ENCODE data around the gene OR2A2. TPM values are rescaled to one million over a fixed set of nuclear protein-coding genes. Genes with fewer than 3 reads are reported as not detected.
"Not testable (repeated sequence)": the region's sequence is repeated elsewhere in the genome, so short reads cannot be mapped to it uniquely, and the experiment has no call there.

The OR2A2 gene, protein sequence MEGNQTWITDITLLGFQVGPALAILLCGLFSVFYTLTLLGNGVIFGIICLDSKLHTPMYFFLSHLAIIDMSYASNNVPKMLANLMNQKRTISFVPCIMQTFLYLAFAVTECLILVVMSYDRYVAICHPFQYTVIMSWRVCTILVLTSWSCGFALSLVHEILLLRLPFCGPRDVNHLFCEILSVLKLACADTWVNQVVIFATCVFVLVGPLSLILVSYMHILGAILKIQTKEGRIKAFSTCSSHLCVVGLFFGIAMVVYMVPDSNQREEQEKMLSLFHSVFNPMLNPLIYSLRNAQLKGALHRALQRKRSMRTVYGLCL
- not detected in 2 replicates for total RNA-seq (2014; rRNA removed; shearing (Covaris generic))

DNA sequence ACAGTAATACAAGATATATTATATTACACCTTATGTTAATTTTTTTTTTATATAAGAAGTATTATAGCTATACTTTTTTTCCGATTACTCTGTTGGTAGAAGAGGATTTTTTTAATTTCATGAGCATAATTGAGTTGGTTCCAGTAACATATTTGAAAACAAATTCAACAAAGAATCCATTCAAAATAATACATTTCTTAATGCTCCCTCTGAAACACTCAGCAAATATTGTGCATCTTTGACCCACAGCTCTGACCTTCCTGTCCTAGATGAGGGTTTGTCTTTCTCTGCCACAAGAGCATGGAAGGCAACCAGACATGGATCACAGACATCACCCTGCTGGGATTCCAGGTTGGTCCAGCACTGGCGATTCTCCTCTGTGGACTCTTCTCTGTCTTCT is at the start of gene OR2A2:
TSS of gene OR2A2 (plus strand) at position 301 of the 400 bp plus-strand sequence. CDS start at position 301, 0 bp downstream.
- in situ Hi-C loops (cut with HindIII; ENCODE audit: low sequenced_read_pairs), result no loop called here
- no peak for DNase-seq (ENCODE audit: low spot score)

DNA sequence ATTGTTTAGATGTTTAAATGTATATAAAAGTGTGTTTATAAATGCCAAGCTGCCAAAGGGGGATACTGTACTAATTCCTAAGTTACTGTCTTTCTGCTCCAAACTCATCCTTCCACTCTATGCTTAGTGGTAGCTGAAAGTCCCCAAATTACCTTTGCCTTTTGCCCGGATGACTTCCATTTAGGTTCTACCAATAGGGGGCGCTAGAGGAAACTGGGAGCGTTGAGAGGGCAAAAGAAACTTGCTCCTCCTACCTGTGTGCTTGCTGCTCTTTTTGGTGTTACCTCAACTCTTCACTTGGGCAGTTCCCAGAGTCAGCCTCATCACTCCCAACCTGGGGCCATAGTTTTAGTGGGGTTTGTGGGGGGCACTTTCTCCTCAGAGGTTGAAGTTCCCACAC is 45.7 kb upstream of the OR2A2 start:
- DNase-seq (ENCODE audit: low spot score), result no peak
- in situ Hi-C loops (cut with HindIII; ENCODE audit: low sequenced_read_pairs), result no loop called here

DNA sequence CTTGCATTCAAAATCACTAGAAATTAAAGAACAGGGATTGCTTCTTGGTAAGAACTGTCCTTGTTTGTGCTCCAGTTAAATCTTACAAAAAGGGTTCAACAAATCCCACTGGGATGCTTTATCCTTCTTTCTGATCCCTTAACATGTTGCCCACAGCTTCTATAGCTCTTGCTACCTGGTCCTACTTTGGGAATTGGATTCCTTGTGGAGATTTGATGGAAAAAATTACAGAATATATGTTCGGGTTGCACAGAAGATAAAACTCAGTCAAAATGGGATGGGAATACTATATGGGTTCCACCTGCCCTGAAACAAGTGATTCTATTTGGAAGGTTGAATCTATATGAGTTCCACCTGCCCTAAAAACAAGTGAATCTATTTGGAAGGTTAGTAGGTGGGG is 39.9 kb upstream of the OR2A2 start, which contains the start of gene OR2A25:
TSS of gene OR2A25 (plus strand) at position 301 of the 400 bp plus-strand sequence. CDS start 4,409 bp downstream, outside the sequence.
- in situ Hi-C loops (cut with HindIII; ENCODE audit: low sequenced_read_pairs), result no loop called here

DNA sequence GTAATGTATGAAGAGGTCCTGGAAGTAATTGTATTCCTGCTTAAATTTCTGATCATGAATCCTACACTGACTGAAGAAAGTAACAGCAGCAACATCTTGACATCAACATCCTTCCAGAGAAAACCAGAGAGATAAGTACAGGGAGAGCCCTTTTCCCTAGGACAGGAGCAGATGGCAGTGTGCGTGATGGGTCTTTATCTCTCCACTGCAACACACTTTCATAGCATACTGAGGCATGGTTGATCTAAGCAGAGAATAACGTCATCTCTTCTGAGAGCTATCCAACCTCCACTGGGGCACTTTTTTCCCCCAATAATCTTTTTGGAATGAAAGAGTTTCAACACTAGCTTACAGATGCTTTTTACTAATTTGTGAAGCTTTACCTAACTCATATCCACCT is 39.4 kb upstream of the OR2A2 start:
- in situ Hi-C loops (cut with HindIII; ENCODE audit: low sequenced_read_pairs), result no loop called here

More for the DNA sequence above, 39.9 kb upstream of the OR2A2 start, which contains the start of gene OR2A25:
- no peak for DNase-seq (ENCODE audit: low spot score)

DNA sequence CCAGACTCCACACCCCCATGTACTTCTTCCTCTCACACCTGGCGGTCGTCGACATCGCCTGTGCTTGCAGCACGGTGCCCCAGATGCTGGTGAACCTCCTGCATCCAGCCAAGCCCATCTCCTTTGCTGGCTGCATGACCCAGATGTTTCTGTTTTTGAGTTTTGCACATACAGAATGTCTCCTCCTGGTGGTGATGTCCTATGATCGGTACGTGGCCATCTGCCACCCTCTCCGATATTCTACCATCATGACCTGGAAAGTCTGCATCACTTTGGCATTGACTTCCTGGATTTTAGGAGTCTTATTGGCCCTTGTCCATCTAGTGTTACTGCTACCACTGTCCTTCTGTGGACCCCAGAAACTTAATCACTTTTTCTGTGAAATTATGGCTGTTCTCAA is 35.0 kb upstream of the OR2A2 start:
- DNase-seq (ENCODE audit: low spot score), result no peak
- in situ Hi-C loops (cut with HindIII; ENCODE audit: low sequenced_read_pairs), result no loop called here

More for the DNA sequence above, 39.4 kb upstream of the OR2A2 start:
- DNase-seq (ENCODE audit: low spot score), result no peak

DNA sequence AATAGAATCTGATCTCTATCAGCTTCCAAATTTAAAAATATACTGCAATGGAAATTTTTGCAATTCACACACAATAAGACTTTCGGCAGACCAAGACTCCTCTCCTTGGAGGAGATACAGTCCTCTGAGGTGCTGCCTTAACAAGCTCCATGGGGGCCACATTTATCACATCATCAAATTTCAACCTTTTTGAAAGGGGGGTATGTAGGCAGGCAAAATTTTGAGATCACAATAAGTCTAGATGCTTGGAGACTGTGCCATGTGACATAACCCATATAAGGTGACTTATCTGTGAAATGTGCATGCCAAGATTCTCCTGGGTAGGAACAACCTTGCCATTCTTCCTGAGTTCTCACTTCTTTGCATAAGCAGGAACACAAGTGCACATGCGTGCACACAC is 23.4 kb upstream of the OR2A2 start, which contains the start of gene OR2A12:
TSS of gene OR2A12 (plus strand) at position 301 of the 400 bp plus-strand sequence. CDS start 8,830 bp downstream, outside the sequence.
- in situ Hi-C loops (cut with HindIII; ENCODE audit: low sequenced_read_pairs), result no loop called here
- DNase-seq (ENCODE audit: low spot score), result no peak

DNA sequence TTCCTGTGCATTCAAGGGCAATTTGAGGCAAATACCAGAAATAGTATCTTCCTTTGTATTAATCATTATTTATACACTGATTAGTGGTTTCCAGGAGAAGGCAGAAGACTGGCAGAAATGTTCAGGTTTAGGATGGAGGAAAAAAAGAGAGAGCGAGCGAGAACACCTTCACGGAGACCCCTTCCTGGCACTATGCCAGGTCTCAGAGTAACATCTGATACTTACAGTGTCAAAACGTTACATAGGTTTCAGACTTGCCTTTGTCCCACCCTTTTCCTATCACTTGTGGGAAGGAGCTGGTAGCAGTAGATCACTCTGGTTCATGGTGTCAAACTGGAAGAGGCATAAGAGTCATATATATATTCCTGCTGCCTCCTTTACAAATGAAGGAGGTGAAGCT is 22.7 kb upstream of the OR2A2 start:
- in situ Hi-C loops (cut with HindIII; ENCODE audit: low sequenced_read_pairs), result no loop called here
- DNase-seq (ENCODE audit: low spot score), result no peak

DNA sequence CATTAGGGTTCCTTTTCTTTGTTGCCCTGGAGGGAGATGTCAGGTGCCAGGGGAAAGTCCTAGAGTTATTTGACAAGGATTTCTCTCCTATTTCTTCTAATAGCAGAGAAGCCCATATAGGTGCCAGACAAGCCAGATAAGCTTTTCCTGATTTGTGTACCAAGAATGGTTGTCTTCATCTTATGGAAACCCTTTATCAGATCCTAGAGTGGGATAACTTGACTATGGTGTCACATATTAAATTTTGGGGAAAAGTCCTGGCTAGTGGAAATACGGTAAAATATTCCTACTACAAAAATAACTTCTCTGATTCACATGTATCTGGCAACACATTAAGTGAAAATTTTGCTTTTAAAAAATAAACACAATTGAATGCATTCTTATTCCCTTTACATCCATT is 22.2 kb upstream of the OR2A2 start:
- DNase-seq (ENCODE audit: low spot score), result no peak
- in situ Hi-C loops (cut with HindIII; ENCODE audit: low sequenced_read_pairs), result no loop called here

DNA sequence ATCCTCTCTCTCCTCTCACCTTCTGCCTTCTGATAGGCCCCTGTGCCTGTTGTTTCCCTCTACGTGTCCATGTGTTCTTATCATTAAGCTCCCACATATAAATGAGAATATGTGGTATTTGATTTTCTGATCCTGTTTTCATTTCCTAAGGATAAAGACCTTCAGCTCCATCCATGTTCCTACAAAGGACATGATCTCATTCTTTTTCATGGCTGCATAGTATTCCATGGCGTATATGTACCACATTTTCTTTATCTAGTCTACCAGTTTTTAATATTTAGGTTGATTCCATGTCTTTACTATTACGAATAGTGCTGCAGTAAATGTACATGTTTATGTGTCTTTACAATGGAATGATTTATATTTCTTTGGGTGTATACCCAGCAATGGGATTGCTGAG is 18.7 kb upstream of the OR2A2 start:
- in situ Hi-C loops (cut with HindIII; ENCODE audit: low sequenced_read_pairs), result no loop called here
- no peak for DNase-seq (ENCODE audit: low spot score)

DNA sequence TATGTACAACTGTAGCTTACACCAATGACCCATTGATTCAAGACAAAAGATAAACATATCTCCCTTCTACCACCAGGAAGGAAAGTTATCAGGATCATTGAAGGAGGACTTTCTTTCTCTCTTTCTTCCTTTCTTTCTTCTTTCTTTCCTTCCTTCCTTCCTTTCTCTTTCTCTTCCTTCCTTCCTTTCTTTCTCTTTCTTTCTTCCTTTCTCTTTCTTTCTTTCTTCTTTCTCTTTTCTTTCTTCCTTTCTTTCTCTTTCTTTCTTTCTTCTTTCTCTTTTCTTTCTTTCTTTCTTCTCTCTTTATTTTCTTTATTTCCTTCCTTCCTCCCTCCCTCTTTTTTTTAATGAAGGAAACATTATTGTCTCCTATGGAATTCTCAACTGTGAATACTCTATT is 10.6 kb upstream of the OR2A2 start:
- in situ Hi-C loops (cut with HindIII; ENCODE audit: low sequenced_read_pairs), result no loop called here
- DNase-seq (ENCODE audit: low spot score), result no peak

DNA sequence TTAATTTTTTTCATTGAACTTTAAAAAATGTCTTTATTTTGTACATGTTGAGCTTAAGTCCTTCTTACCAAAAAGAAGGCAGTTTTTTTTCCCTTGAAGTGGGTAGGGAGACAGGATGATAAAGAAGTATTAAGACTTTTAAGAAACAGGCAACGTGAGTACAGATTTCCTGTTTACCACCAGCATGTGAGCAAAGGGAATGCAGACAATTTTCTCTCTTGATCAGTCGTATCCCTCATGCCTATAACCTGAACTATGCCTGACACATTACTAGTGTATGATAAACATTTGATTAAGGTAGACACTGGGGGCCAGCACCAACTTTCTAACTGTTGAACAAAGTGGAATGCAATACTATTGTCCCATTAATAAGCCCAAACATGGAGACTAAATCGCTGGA is 8.8 kb upstream of the OR2A2 start:
- DNase-seq (ENCODE audit: low spot score), result no peak
- in situ Hi-C loops (cut with HindIII; ENCODE audit: low sequenced_read_pairs), result no loop called here

DNA sequence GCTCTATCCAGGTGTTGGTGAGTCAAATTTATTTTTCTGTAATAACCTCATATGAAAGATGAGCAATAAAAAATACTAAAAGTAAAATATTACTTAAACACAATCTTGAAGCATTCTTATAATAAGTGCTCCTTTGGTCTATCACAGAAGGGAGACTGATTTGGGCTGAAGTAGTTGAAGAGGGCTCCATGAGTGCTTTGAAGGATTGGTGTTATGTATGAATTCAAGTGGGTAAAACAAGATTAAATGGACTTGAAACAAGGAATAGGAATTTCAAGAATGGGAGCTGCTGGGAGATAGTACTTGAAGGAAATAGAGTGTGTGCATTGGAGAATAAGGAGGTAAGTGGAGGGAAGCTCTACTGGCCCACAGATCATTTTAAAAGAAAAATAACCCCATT is 7.3 kb upstream of the OR2A2 start:
- in situ Hi-C loops (cut with HindIII; ENCODE audit: low sequenced_read_pairs), result no loop called here
- no peak for DNase-seq (ENCODE audit: low spot score)

DNA sequence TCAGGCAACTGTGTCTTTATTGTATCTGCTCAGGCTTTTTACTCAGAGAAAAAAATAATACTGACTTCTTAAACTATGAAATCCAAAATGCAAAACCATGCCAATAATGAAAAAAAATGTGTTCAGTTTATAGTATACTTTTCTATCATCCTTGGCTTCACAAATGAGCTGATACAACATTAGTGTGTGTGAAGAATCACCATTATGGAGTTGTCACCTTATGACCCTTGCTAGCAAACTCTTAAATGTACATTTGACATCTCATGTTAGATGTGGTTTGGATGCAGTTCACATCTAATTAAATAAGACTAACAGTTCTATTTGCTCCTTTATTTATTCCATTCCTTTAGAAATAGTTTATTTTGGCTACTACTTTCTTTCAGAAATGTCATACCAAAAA is 4.2 kb upstream of the OR2A2 start:
- DNase-seq (ENCODE audit: low spot score), result no peak
- in situ Hi-C loops (cut with HindIII; ENCODE audit: low sequenced_read_pairs), result no loop called here

DNA sequence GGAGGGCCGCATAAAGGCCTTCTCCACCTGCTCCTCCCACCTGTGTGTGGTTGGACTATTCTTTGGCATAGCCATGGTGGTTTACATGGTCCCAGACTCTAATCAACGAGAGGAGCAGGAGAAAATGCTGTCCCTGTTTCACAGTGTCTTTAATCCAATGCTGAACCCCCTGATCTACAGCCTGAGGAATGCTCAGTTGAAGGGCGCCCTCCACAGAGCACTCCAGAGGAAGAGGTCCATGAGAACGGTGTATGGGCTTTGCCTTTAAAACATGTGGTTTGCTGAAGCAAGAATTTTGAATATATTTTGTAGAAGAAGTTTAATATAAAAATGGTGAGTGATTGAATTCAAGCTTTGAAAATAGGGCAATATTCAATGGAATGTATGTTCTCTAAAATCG is 889 bp downstream of the OR2A2 start:
- in situ Hi-C loops (cut with HindIII; ENCODE audit: low sequenced_read_pairs), result no loop called here
- no peak for DNase-seq (ENCODE audit: low spot score)

DNA sequence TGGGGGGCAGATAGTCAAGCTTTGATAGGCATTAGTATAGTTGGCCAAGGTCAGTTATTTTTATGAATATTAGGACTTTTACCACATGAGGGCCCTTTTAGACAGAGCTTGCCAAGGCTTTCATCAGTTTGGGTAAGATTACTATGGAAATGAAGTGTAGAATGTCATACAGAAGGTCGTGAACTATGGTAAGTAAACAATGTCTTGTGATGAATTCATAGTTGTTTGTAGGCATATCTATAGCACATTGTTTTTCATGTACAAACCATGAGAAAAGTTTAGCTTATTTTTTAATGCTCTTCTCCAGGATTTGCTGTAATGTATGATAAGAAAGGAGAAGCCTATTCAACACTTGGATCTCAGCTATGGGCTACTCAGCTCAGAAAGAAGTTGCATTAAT is 4.3 kb downstream of the OR2A2 start:
- DNase-seq (ENCODE audit: low spot score), result no peak
- in situ Hi-C loops (cut with HindIII; ENCODE audit: low sequenced_read_pairs), result no loop called here

DNA sequence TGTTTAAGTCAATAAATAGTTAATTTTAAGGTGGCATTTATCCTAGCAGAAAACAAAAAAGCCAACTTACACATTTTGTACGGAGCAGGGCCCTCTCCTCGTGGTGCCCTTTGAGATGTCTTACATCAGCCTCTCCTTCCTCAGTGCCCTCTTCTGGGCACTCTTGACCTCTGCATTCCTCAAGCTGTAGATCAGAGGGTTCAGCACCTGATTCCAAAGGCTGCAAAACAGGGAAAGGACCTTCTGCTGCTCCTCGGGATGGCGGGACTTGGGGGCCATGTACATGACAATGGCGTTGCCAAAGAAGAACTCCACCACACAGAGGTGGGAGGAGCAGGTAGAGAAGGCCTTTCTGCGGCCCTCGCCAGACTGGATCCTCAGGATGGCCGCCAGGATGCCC is 9.0 kb downstream of the OR2A2 start:
- no peak for DNase-seq (ENCODE audit: low spot score)
- in situ Hi-C loops (cut with HindIII; ENCODE audit: low sequenced_read_pairs), result no loop called here

DNA sequence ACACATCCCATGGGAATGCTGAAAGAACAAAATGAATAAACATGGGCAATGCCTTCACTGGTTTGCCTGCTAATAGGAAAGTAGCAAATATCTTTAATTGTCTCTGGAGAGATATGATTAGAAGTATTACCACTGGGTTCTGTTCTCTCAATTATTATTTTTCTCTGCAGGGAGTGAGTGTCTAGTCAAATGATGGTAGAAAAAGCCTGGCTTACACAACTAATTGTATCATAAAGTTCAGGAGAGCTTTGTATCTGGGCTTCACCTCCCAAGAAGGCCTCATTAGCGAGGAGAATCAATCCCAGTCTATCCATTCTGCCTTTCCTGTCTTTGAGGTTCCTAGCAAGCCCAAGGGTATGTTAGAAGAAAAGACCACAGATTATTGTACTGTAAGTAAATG is 13.5 kb downstream of the OR2A2 start, which contains the start of gene OR2A14:
TSS of gene OR2A14 (plus strand) at position 301 of the 400 bp plus-strand sequence. CDS start 5,937 bp downstream, outside the sequence.
- DNase-seq (ENCODE audit: low spot score), result no peak
- in situ Hi-C loops (cut with HindIII; ENCODE audit: low sequenced_read_pairs), result no loop called here

DNA sequence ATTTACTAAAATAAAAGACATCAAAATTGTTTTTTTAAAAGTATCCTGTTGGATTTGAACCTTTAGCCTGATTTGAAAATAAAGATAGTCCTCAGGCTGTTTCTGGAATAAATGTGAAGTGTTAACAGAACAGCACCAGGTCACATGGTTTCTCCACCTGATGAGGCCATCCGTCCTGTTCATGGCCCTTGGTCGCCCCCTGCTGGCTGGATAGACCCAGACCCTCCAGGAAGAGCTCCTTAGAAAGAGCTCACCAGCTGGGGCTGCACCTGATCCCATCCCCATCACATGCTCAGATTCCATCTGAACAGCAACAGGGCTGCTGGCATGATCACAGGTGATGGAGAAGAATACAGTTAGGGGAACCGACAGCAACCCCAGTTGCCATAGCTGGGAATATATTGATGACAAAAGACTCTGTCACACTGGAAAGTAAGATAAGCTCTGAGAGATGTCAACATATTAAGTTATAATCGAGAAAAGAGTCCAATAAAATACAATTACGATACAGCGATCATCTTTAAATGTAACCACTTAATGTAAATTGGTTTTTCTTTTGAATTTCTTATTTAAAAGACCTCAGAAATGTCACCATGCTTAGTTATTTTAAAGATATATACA is 18.4 kb downstream of the OR2A2 start:
- peak; percentile 29 for DNase-seq (ENCODE audit: low spot score)
- in situ Hi-C loops (cut with HindIII; ENCODE audit: low sequenced_read_pairs), result no loop called here

DNA sequence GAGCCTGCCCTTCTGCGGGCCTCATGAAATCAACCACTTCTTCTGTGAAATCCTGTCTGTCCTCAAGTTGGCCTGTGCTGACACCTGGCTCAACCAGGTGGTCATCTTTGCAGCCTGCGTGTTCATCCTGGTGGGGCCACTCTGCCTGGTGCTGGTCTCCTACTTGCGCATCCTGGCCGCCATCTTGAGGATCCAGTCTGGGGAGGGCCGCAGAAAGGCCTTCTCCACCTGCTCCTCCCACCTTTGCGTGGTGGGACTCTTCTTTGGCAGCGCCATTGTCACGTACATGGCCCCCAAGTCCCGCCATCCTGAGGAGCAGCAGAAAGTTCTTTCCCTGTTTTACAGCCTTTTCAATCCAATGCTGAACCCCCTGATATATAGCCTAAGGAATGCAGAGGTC is 20.2 kb downstream of the OR2A2 start:
- DNase-seq (ENCODE audit: low spot score); in situ Hi-C loops (cut with HindIII; ENCODE audit: low sequenced_read_pairs): not testable (repeated sequence)

DNA sequence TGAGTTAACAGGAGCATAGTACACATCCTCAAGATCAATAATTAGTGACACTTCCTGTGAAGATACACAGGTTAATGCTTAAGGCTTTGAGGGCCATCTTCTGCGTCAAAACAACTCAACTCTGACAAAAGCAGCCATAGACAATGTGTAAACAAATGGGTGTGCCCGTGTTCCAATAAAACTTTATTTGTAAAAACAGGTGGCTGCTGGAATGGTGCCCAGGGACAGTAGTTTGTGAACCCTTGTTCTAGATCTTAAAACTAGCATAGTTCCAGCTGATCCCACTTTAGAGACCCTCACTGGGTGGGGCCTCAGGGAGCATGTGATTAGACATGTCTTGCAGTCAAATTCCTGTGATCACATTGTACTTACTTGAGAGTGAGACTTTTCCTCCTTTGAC is 21.3 kb downstream of the OR2A2 start:
- in situ Hi-C loops (cut with HindIII; ENCODE audit: low sequenced_read_pairs), result no loop called here

DNA sequence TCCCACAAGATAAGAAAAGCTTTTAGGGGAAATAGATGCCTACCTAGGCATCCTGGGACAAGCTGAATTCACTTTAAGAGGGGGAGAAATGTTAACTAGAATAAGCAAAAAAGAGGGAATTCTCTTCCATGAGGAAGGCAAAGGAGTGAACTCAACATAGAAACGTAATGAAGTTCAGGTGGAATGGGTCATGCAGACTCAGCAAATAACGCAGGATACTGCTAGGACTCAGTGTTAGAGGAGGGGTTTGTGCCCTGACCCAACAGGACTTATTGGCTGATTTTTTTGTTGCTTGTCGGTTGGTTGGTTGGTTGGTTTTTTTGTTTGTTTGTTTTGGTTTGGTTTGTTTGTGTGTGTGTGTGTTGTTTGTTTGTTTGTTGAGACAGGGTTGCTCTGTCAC is 22.9 kb downstream of the OR2A2 start:
- in situ Hi-C loops (cut with HindIII; ENCODE audit: low sequenced_read_pairs), result no loop called here

More for the DNA sequence above, 21.3 kb downstream of the OR2A2 start:
- no peak for DNase-seq (ENCODE audit: low spot score)

More for the DNA sequence above, 22.9 kb downstream of the OR2A2 start:
- DNase-seq (ENCODE audit: low spot score), result no peak
